H1 (cell line): Measurements from ENCODE around the gene FBXL17. TPM values are rescaled to one million over a fixed set of nuclear protein-coding genes. Genes with fewer than 3 reads are reported as not detected.

Experiments used
- CTCF ChIA-PET: fragments of 300-600 bp; sonication (Branson Sonifier 250); formaldehyde crosslinking; loops from one replicate; lab custom pipeline; 2021; ENCODE audit not compliant: partially characterized antibody; lab: Charles Lee
- POLR2A ChIA-PET: fragments of 300-600 bp; sonication (Branson Sonifier 250); formaldehyde crosslinking; loops from one replicate; lab custom pipeline; 2021; ENCODE audit warnings: inconsistent platforms; ENCODE audit not compliant: partially characterized antibody; lab: Charles Lee
- DNase-seq, 2 experiments: peaks; one replicate each; pipeline versions ENCODE4 v3.0.0 to v3.0.0-alpha.2; 2010 to 2022; ENCODE audit warnings: low spot score in 2 of 2, low read depth in 1 of 2, mixed read lengths in 1 of 2
- FAIRE-seq: peaks from 2 replicates; lab custom pipeline; 2011; peaks lifted over from hg19 to GRCh38; lab: Jason Lieb, UNC
- H2AFZ ChIP-seq: 2 replicates; pipeline ENCODE4 v1.8.1; 2012; ENCODE audit warnings: low read length, inconsistent platforms
- H2AK5ac ChIP-seq: 2 replicates; pipeline ENCODE4 v1.6.1; 2013; ENCODE audit warnings: low read depth, low read length
- H2BK120ac ChIP-seq: replicated peaks from 2 replicates; pipeline ENCODE3; 2013; ENCODE audit warnings: low read depth, low read length, inconsistent platforms
- H2BK12ac ChIP-seq: 2 replicates; pipeline ENCODE4 v1.6.1; 2013; ENCODE audit warnings: low read depth, low read length
- H2BK15ac ChIP-seq: 2 replicates; pipeline ENCODE4 v1.6.1; 2013; ENCODE audit warnings: low read length
- H2BK20ac ChIP-seq: 2 replicates; pipeline ENCODE4 v1.6.1; 2013; ENCODE audit warnings: low read length
- H2BK5ac ChIP-seq: 2 replicates; pipeline ENCODE4 v1.6.1; 2013; ENCODE audit warnings: low read depth, low read length
- H3K14ac ChIP-seq: 2 replicates; pipeline ENCODE4 v1.6.1; 2013; ENCODE audit warnings: inconsistent platforms; ENCODE audit not compliant: insufficient read length
- H3K18ac ChIP-seq: 2 replicates; pipeline ENCODE4 v1.6.1; 2013; ENCODE audit warnings: low read length; ENCODE audit errors: extremely low read depth
- H3K23ac ChIP-seq: 2 replicates; pipeline ENCODE4 v1.6.1; 2013; ENCODE audit warnings: inconsistent platforms; ENCODE audit not compliant: insufficient read length
- H3K23me2 ChIP-seq: 2 replicates; pipeline ENCODE4 v1.6.1; 2013; ENCODE audit warnings: low read depth, low read length
- H3K27ac ChIP-seq: 2 replicates; pipeline ENCODE4 v1.6.1; 2011; ENCODE audit warnings: low read depth, low read length, inconsistent platforms
- H3K27me3 ChIP-seq, 4 experiments: replicated peaks in 1 of 4; 1 replicate in 1 of 4; 2 replicates in 3 of 4; pipeline versions ENCODE4 v1.6.1 to v1.8.1; 2011 to 2013; ENCODE audit warnings: low read length in 3 of 4, mild to moderate bottlenecking in 3 of 4, inconsistent platforms in 2 of 4, mixed read lengths in 2 of 4, moderate library complexity in 1 of 4; ENCODE audit not compliant: control insufficient read depth in 3 of 4, insufficient read depth in 3 of 4; ENCODE audit errors: extremely low read depth in 1 of 4
- H3K36me3 ChIP-seq, 4 experiments: 2 replicates each; pipeline versions ENCODE4 v1.6.1 to v1.8.1; 2011 to 2013; ENCODE audit warnings: mild to moderate bottlenecking in 4 of 4, low read length in 3 of 4, moderate library complexity in 2 of 4, control low read depth in 1 of 4, inconsistent platforms in 1 of 4; ENCODE audit not compliant: insufficient read depth in 4 of 4, control insufficient read depth in 2 of 4
- H3K4ac ChIP-seq: replicated peaks from 2 replicates; pipeline ENCODE3; 2013; ENCODE audit warnings: low read length, low read depth, mixed read lengths, inconsistent platforms; ENCODE audit not compliant: insufficient read length
- H3K4me1 ChIP-seq, 4 experiments: replicated peaks in 1 of 4; 1 replicate in 1 of 4; 2 replicates in 3 of 4; pipeline versions ENCODE4 v1.6.1 to v1.8.1; 2011 to 2013; ENCODE audit warnings: low read length in 3 of 4, inconsistent platforms in 2 of 4, mixed read lengths in 1 of 4; ENCODE audit not compliant: insufficient read depth in 4 of 4, control insufficient read depth in 3 of 4
- H3K4me2 ChIP-seq, 2 experiments: 2 replicates each; pipeline versions ENCODE4 v1.6.1 to v1.8.1; 2011 to 2013; ENCODE audit warnings: low read depth in 2 of 2, low read length in 2 of 2, control low read depth in 1 of 2, inconsistent platforms in 1 of 2, mild to moderate bottlenecking in 1 of 2; ENCODE audit not compliant: insufficient read depth in 1 of 2
- H3K4me3 ChIP-seq, 4 experiments: fragments of 200-600, 300-600 bp in 1 of 4; sonication (generic), shearing (Covaris generic), sonication (Bioruptor Twin) in 1 of 4; 2 replicates each; pipeline versions ENCODE4 v1.5.1 to v1.8.1; 2011 to 2016; ENCODE audit warnings: low read length in 4 of 4, low read depth in 3 of 4, control low read depth in 2 of 4, inconsistent platforms in 2 of 4, mild to moderate bottlenecking in 2 of 4, mixed read lengths in 1 of 4, moderate library complexity in 1 of 4; ENCODE audit not compliant: insufficient read depth in 2 of 4; ENCODE audit errors: extremely low read depth in 1 of 4
- H3K56ac ChIP-seq: replicated peaks from 2 replicates; pipeline ENCODE3; 2013; ENCODE audit warnings: low read depth, mild to moderate bottlenecking, mixed read lengths, low read length, inconsistent platforms; ENCODE audit not compliant: insufficient read length
- H3K79me1 ChIP-seq: 2 replicates; pipeline ENCODE4 v1.6.1; 2013; ENCODE audit warnings: low read depth, low read length, control low read depth
- H3K79me2 ChIP-seq, 2 experiments: 2 replicates each; pipeline versions ENCODE4 v1.6.1 to v1.8.1; 2012 to 2013; ENCODE audit warnings: low read length in 2 of 2, mild to moderate bottlenecking in 2 of 2, inconsistent platforms in 1 of 2; ENCODE audit not compliant: insufficient read depth in 2 of 2, control insufficient read depth in 1 of 2
- H3K9ac ChIP-seq, 4 experiments: replicated peaks in 1 of 4; 1 replicate in 1 of 4; 2 replicates in 3 of 4; pipeline versions ENCODE4 v1.6.1 to v1.8.1; 2011 to 2013; ENCODE audit warnings: low read depth in 3 of 4, low read length in 3 of 4, control low read depth in 2 of 4, mild to moderate bottlenecking in 2 of 4, moderate library complexity in 2 of 4, inconsistent platforms in 1 of 4; ENCODE audit errors: extremely low read depth in 1 of 4
- H3K9me3 ChIP-seq, 2 experiments: 2 replicates each; pipeline versions ENCODE4 v1.6.1 to v1.8.1; 2012 to 2013; ENCODE audit warnings: mild to moderate bottlenecking in 2 of 2, moderate library complexity in 2 of 2, control low read depth in 1 of 2, inconsistent platforms in 1 of 2, low read depth in 1 of 2, low read length in 1 of 2, mixed read lengths in 1 of 2; ENCODE audit not compliant: insufficient read depth in 2 of 2
- H4K20me1 ChIP-seq, 2 experiments: replicated peaks in 1 of 2; 2 replicates each; pipeline versions ENCODE3 to v1.8.1; 2011 to 2013; ENCODE audit warnings: inconsistent platforms in 2 of 2, low read length in 2 of 2, mild to moderate bottlenecking in 1 of 2; ENCODE audit not compliant: insufficient read depth in 2 of 2, control insufficient read depth in 1 of 2
- H4K5ac ChIP-seq: 2 replicates; pipeline ENCODE4 v1.6.1; 2013; ENCODE audit warnings: low read length, low read depth, mixed read lengths, inconsistent platforms; ENCODE audit not compliant: insufficient read length
- H4K8ac ChIP-seq: 2 replicates; pipeline ENCODE4 v1.8.0; 2013; ENCODE audit warnings: mild to moderate bottlenecking, moderate library complexity, low read length, inconsistent platforms; ENCODE audit not compliant: insufficient read depth; ENCODE audit errors: extremely low read depth
- H4K91ac ChIP-seq: replicated peaks from 2 replicates; pipeline ENCODE3; 2013; ENCODE audit warnings: low read length, mixed read lengths, inconsistent platforms; ENCODE audit not compliant: insufficient read length
- CBX8 ChIP-seq: fragments of 300-800, 300-1000 bp; sonication (generic); IDR thresholded peaks from 2 replicates; pipeline ENCODE4 v1.7.1; 2016; ENCODE audit warnings: low read depth, low read length, borderline replicate concordance
- CHD2 ChIP-seq: IDR thresholded peaks from 2 replicates; pipeline ENCODE4 v1.6.1; 2012; ENCODE audit warnings: low read length, improper control_type of control experiment
- GABPA ChIP-seq: IDR thresholded peaks from 2 replicates; pipeline ENCODE4 v1.6.1; 2011; ENCODE audit warnings: mild to moderate bottlenecking, low read length, moderate library complexity, borderline replicate concordance; ENCODE audit not compliant: insufficient read depth
- GTF2F1 ChIP-seq: IDR thresholded peaks from 2 replicates; pipeline ENCODE4 v1.6.1; 2012; ENCODE audit warnings: low read depth, low read length, improper control_type of control experiment, borderline replicate concordance
- KDM5A ChIP-seq: fragments of 200-600 bp; IDR thresholded peaks from 2 replicates; pipeline ENCODE4 v1.7.1; 2012; ENCODE audit warnings: mild to moderate bottlenecking, low read length, inconsistent platforms, mixed read lengths
- POLR2AphosphoS5 ChIP-seq: IDR thresholded peaks from 2 replicates; pipeline ENCODE4 v1.6.1; 2011; ENCODE audit warnings: low read depth, low read length
- RNF2 ChIP-seq: fragments of 200-900, 300-1000 bp; sonication (generic); IDR thresholded peaks from 2 replicates; pipeline ENCODE4 v1.7.1; 2016; ENCODE audit warnings: borderline replicate concordance, low read depth, mild to moderate bottlenecking, antibody characterized with exemption, low read length; ENCODE audit not compliant: poor library complexity, severe bottlenecking; ENCODE audit errors: missing control alignments
- SIRT6 ChIP-seq: IDR thresholded peaks from one replicate; pipeline ENCODE4 v1.7.1; 2012; ENCODE audit warnings: low read length, inconsistent platforms
- SP4 ChIP-seq: IDR thresholded peaks from 2 replicates; pipeline ENCODE4 v1.6.1; 2012; ENCODE audit warnings: low read length, inconsistent platforms
- SUZ12 ChIP-seq: fragments of 200-600 bp; sonication (generic); IDR thresholded peaks from 2 replicates; pipeline ENCODE4 v1.6.1; 2012; ENCODE audit warnings: mild to moderate bottlenecking, inconsistent platforms, low read length, moderate library complexity, mixed read lengths
- TAF7 ChIP-seq: optimal IDR thresholded peaks from 2 replicates; pipeline ENCODE3; 2011; ENCODE audit warnings: low read depth, mild to moderate bottlenecking, inconsistent platforms, low read length, moderate library complexity, borderline replicate concordance
- WGBS, 2 experiments: shearing (Covaris generic) in 1 of 2; methylation state at CpG; one replicate each; pipeline versions ENCODE4 v1.1.6 to v1.1.7; 2013 to 2015; ENCODE audit warnings: low lambda C conversion rate in 2 of 2, mixed read lengths in 2 of 2, inconsistent platforms in 1 of 2, low coverage in 1 of 2, missing lambda C conversion rate in 1 of 2; ENCODE audit not compliant: insufficient replicate concordance in 2 of 2, insufficient coverage in 1 of 2, insufficient read length in 1 of 2; ENCODE audit errors: extremely low coverage in 1 of 2, missing lambda C conversion rate in 1 of 2; 5-methylcytosine and 5-hydroxymethylcytosine counted together
- polyA plus RNA-seq, 7 experiments: library from polyadenylated mRNA; depleted of rRNA in 3 of 7; stranded (reverse) in 5 of 7; unstranded in 2 of 7; fragments of >200 nt in 5 of 7; fragments of 200-250 nt in 2 of 7; gene quantifications; 1 replicate in 5 of 7; 2 replicates in 1 of 7; 4 replicates in 1 of 7; pipeline versions ENCODE4 v1.2.1 to v1.2.3, GENCODE V29; 2011 to 2013; ENCODE audit warnings: missing spikeins in 2 of 7, mixed read lengths in 2 of 7
- total RNA-seq: library from RNA; stranded (reverse); fragmentation: NEBNext Ultra II Directional; extraction: Animal tissue kit (Norgen Biotek cat#: 25700); gene quantifications from 2 replicates; pipeline ENCODE4 v1.2.1, GENCODE V29; 2021

FBXL17 gene
- total and polyA plus RNA-seq, 2 of the 8 experiments (the other 6 are each of a cell fraction or from before 2014, with no cell fraction given) = 0.35 to 4.3 TPM

DNA sequence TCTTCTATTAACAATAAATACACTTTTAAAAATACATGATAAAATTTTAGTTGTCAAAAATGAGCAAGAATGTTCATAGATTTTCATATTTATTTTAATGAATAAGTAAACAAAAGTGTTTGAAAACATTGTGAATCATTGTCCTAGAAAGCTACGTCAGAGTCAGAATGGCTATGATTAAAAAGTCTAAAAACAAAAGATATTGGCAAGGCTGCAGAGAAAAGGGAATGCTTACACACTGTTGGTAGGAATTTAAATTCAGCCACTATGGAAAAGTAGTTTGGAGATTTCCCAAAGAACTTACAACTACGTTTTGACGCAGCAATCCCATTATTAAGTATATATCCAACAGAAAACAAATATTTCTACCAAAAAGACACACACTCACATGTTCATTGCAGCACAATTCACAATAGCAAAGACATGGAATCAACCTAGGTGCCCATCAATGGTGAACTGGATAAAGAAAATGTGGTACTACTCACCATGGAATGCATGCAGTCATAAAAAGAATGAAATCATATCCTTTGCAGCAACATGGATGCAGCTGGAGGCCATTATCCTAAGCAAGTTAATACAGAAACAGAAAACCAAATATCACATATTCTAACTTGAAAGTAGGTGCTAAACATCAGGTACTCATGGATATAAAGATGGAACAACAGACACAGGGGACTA, 49.2 kb upstream of the FBXL17 start:
- H3K79me2 ChIP-seq = no peaks in the 10 kb centered on the region
- H2AFZ ChIP-seq = no peak overlapping the region
- H2BK120ac ChIP-seq = no peak overlapping the region
- H3K23ac ChIP-seq = no peak overlapping the region
- no peak overlapping the region for H3K18ac ChIP-seq
- H3K36me3 ChIP-seq = no peaks in the 10 kb centered on the region
- no peaks in the 10 kb centered on the region for H3K27me3 ChIP-seq
- H3K27ac ChIP-seq = no peak overlapping the region
- FAIRE-seq (no peak), DNase-seq (no peak)
- no peak overlapping the region for H4K91ac ChIP-seq
- H3K56ac ChIP-seq = no peak overlapping the region
- no peaks in the 10 kb centered on the region for H3K23me2 ChIP-seq
- H4K20me1 ChIP-seq = no peaks in the 10 kb centered on the region
- H4K5ac ChIP-seq = no peak overlapping the region
- no peak overlapping the region for H4K8ac ChIP-seq
- no peak overlapping the region for H3K4ac ChIP-seq
- no peak overlapping the region for H2BK5ac ChIP-seq
- H2BK20ac ChIP-seq = no peak overlapping the region
- no peak overlapping the region for H3K14ac ChIP-seq
- no peak overlapping the region for H3K9ac ChIP-seq
- ChIA-PET CTCF (no interaction called here), POLR2A (no interaction called here)
- H2AK5ac ChIP-seq = no peak overlapping the region
- no peak overlapping the region for H2BK12ac ChIP-seq
- WGBS, 2 experiments = 92% methylated on average over 3 of the region's 3 CpGs; no CpG with 5 or more reads in 1 of the 2 experiments
- H3K4me3 ChIP-seq = no peak overlapping the region
- no peaks in the 10 kb centered on the region for H3K79me1 ChIP-seq
- no peaks in the 10 kb centered on the region for H3K4me1 ChIP-seq
- no peak overlapping the region for H2BK15ac ChIP-seq
- H3K9me3 ChIP-seq = no peaks in the 10 kb centered on the region
- H3K4me2 ChIP-seq = no peak overlapping the region
- TF ChIP-seq RNF2 = no peak
- no peak for TF ChIP-seq SP4
- TF ChIP-seq POLR2AphosphoS5 = no peak
- TF ChIP-seq SIRT6 = no peak
- TF ChIP-seq SUZ12 = no peak
- TF ChIP-seq CHD2 = no peak
- no peak for TF ChIP-seq CBX8
- no peak for TF ChIP-seq KDM5A
- TF ChIP-seq TAF7 = no peak
- no peak for TF ChIP-seq GABPA
- no peak for TF ChIP-seq GTF2F1
